HG03575 (cell line): ENCODE measurements around the gene PLEKHG5.
"Not testable (repeated sequence)": the region's sequence is repeated elsewhere in the genome, so short reads cannot be mapped to it uniquely, and the experiment has no call there.

Source experiments
- ATAC-seq: cut with Tn5 transposase; IDR thresholded peaks from one replicate; pipeline ENCODE4 v1.9.1; 2021; ENCODE audit not compliant: unreplicated experiment, insufficient number of reproducible peaks, low FRiP score; ENCODE audit errors: extremely low read depth

The PLEKHG5 gene

GRCh38 chr1:6454856-6455751 lies 36.4 kb downstream of the PLEKHG5 start:
- no peak for ATAC-seq

GRCh38 chr1:6453895-6454855 lies 37.3 kb downstream of the PLEKHG5 start:
- ATAC-seq, result not testable (repeated sequence)

GRCh38 chr1:6450943-6451373 lies 40.5 kb downstream of the PLEKHG5 start:
- no peak for ATAC-seq

GRCh38 chr1:6450486-6450885 lies 41.0 kb downstream of the PLEKHG5 start:
- not testable (repeated sequence) for ATAC-seq

DNA sequence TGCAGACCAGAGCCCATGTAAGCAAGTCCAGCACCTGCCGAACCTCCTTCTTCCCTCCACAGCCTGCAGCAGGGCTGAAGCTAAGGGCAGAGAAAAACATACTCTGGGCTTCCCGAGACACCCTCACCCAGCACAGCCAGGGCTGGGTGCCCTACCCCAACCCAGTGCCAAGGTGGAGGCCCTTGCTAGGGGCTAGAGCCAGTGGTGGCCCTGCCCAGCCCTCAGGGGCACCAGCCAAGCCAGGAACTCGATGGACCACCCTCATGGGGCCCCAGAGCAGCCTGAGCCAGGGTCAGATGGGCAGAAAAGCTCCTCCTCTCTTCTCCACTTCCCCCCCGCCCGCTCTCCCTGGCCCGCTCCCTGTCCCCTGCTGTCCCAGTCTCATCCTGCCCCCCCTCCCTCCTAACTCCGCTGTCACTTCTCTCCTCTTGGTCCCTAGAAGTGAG lies 41.4 kb downstream of the PLEKHG5 start:
- ATAC-seq, result no peak

DNA sequence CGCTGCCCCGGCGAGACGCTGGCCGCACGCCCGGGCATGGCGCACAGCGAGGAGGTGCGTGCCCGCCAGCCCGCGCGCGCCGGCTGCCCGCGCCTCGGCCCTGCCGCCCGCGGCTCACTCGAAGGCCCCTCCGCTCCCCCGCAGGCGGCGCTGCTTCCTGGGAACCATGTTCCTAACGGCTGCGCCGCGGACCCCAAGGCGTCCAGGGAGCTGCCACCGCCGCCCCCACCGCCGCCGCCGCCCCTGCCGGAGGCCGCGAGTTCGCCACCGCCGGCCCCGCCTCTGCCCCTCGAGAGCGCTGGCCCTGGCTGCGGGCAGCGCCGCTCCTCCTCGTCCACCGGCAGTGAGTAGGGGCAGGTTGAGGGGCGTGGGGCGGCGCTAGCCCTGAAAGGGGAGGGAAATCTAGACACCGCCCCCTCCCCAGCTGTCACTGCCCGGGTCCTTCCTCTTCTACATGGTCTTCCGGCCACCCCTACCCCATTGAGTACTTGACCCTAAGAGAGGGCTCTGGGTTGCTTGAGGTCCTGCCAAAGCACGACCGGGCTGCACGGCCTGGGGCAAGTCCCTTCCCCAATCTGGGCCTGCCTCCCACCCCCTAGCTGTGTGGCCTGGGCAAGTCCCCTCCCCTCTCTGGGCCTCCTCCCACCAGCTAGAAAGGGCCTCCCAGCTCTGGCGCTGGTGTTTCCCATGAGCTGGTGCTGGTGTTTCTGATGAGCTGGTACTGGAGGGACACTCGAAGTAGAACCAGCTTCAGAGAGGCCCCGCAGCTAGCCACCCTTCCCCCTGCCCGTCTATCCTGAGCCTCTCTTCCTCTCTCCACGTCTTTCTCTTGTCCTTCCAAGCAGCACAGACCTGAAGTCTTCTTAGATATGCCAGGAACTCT lies 42.5 kb downstream of the PLEKHG5 start:
- no peak for ATAC-seq

GRCh38 chr1:6447818-6448748 lies 43.4 kb downstream of the PLEKHG5 start:
- no peak for ATAC-seq

GRCh38 chr1:6447016-6447817 lies 44.2 kb downstream of the PLEKHG5 start:
- no peak for ATAC-seq

DNA sequence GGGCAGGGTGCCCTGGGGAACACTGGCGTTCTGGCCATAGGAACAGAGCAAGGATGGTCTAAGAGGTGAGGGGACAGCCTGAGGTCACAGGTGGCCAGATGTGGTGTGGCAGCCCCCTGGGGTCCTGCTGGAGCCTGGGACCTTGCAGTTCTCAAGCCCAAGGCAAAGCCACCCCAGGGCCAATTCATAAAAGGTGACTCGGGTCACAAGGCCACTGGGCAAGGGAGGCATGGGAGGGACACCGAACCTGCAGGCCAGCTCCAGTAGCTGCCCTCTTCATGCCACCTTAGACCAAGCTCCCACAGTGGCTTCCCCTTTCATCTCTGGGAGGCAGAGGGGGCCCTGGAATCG lies 44.8 kb downstream of the PLEKHG5 start:
- ATAC-seq, result no peak

DNA sequence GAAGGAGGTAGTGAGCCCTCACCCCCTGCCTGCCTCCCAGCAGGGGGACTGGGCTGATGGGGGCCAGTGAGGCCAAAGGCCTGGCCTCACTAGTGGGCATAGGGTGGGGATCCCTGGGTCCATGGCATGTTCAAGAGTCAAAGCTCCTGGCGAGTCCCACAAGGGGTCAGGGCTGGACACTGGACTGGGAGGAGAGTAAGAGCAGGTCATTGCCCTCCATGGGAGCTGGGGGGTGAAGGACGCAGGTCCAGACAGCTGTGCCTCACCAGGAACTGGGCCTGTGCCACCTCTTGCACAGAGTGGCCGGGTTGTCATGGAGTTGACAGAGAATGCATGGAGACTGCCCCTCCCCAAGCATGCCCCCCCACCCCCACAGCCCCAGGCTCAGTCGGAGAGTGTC lies 45.5 kb downstream of the PLEKHG5 start:
- ATAC-seq, result not testable (repeated sequence)

DNA sequence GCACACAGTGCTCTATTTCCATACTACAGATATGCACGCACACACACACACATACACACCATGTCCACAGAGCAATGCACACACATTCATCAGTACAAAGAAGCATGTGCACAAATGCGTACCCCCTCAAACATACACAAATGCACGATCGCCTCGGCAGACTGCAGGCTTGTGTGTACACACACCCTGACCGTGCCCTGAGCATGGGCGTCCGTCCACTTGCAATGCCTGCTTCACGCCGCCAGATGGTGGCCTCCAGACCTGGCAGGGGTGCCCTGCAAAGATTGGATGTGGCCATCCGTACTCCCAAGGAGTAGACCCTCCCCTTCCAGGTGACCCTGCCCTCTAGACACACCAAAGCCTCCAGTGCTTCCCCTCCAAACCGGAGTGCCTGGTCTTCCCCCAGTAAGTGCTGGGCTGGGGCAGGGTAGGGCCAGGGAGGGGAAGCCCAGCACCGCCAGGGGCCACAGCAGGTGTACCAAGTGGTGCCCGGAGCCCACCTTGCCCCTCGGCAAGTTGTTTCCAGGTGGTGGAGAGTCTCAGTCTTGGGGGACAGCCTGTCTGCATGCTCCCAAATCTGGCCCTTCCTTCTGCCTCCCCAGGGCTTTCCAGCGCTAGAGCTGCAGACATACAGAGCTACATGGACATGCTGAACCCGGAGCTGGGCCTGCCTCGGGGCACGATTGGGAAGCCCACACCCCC lies 46.3 kb downstream of the PLEKHG5 start:
- ATAC-seq, result no peak

GRCh38 chr1:6444377-6444776 lies 47.1 kb downstream of the PLEKHG5 start:
- ATAC-seq, result no peak

- ATAC-seq, result no peak
Measured at GRCh38 chr1:6443339-6444115, 47.9 kb downstream of the PLEKHG5 start.

DNA sequence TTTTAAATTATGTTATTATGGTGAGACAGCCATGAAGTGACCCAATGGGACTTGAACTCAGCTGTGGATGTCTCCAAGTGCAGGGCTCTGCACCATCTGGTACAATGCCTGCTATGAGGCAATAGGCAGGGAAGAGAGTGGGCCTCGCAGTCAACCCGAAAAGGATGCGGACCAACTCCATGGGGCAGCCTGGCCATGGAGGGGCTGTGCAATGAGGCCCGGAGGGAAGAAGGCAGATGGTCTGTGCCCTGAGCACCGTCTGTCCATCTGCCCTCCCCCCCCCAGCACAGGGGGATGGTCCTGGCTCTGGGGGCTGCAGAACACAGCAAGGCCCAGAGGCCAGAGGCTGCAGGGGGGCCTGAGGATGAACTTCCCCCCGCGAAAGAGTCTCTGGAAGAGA lies 49.9 kb downstream of the PLEKHG5 start:
- ATAC-seq, result no peak

- no peak for ATAC-seq
Measured at GRCh38 chr1:6440198-6441126, 51.0 kb downstream of the PLEKHG5 start.
